Stimulated activated CD4-positive, alpha-beta T cell treated with anti-CD3 and anti-CD28 coated beads, Interleukin-15, amount 100 ng/mL, for 24 hours (primary cell): ENCODE measurements around the gene PRTG.
A peak's percentile ranks its signal among the peaks of the same experiment; 100 is the strongest.
"Not testable (repeated sequence)": the region's sequence is repeated elsewhere in the genome, so short reads cannot be mapped to it uniquely, and the experiment has no call there.

ENCODE experiments used
- DNase-seq: peaks from one replicate; pipeline ENCODE4 v3.0.0-alpha.2; 2020

PRTG gene

GRCh38 chr15:55743729-55744655 is 1.0 kb upstream of the PRTG start:
- no peak for DNase-seq

- peak; percentile 34 for DNase-seq
These were observed 440 bp downstream of the PRTG start for GRCh38 chr15:55742498-55742926.

- DNase-seq = peak; percentile 28
These were observed 987 bp downstream of the PRTG start for GRCh38 chr15:55741833-55742497.

- no peak for DNase-seq
These were observed 1.7 kb downstream of the PRTG start for GRCh38 chr15:55740981-55741832.

GRCh38 chr15:55740359-55740878 is 2.5 kb downstream of the PRTG start:
- no peak for DNase-seq

GRCh38 chr15:55739641-55740040 is 3.3 kb downstream of the PRTG start:
- no peak for DNase-seq

- DNase-seq = no peak
These were observed 4.2 kb downstream of the PRTG start for GRCh38 chr15:55738715-55739114.

GRCh38 chr15:55737373-55737772 is 5.6 kb downstream of the PRTG start:
- DNase-seq = no peak

- no peak for DNase-seq
These were observed 6.2 kb downstream of the PRTG start for GRCh38 chr15:55736756-55737155.

- DNase-seq = no peak
These were observed 8.3 kb downstream of the PRTG start for GRCh38 chr15:55734641-55735040.

- DNase-seq = not testable (repeated sequence)
These were observed 9.5 kb downstream of the PRTG start for GRCh38 chr15:55733461-55733860.

- DNase-seq = no peak
These were observed 21.3 kb downstream of the PRTG start for GRCh38 chr15:55721554-55722185.

- no peak for DNase-seq
These were observed 27.4 kb downstream of the PRTG start for GRCh38 chr15:55715355-55716076.

GRCh38 chr15:55714064-55714463 is 28.9 kb downstream of the PRTG start:
- no peak for DNase-seq

GRCh38 chr15:55712363-55712762 is 30.6 kb downstream of the PRTG start:
- DNase-seq = no peak

- DNase-seq = no peak
These were observed 32.7 kb downstream of the PRTG start for GRCh38 chr15:55710286-55710685.

GRCh38 chr15:55709458-55709857 is 33.5 kb downstream of the PRTG start:
- no peak for DNase-seq

- no peak for DNase-seq
These were observed 34.2 kb downstream of the PRTG start for GRCh38 chr15:55708720-55709119.

GRCh38 chr15:55707951-55708350 is 35.0 kb downstream of the PRTG start:
- no peak for DNase-seq

- DNase-seq = no peak
These were observed 35.4 kb downstream of the PRTG start for GRCh38 chr15:55707518-55707917.

GRCh38 chr15:55703873-55704301 is 39.1 kb downstream of the PRTG start:
- no peak for DNase-seq

GRCh38 chr15:55700876-55701275 is 42.1 kb downstream of the PRTG start:
- no peak for DNase-seq
